ENCODE results near the gene HFE. TPM values are rescaled to one million over a fixed set of nuclear protein-coding genes. Genes with fewer than 3 reads are reported as not detected.
A peak's percentile ranks its signal among the peaks of the same experiment; 100 is the strongest.
"Not testable (repeated sequence)": the region's sequence is repeated elsewhere in the genome, so short reads cannot be mapped to it uniquely, and the experiment has no call there.

Gene HFE
- total and polyA plus RNA-seq, 3 experiments from 2014 or later = 0.37 to 4.8 (median 1.1) TPM

- Mint-ChIP-seq H3K9me3 (no peaks in the 10 kb centered on the region), H3K36me3 (no peaks in the 10 kb centered on the region), H3K4me3 (no peak overlapping the region), H3K27me3 (peaks cover 0 to 3% of the 10 kb centered on the region in 2 donors), H3K27ac (no peak overlapping the region), H3K4me1 (peaks cover 2 to 6% (median 5%) of the 10 kb centered on the region in 3 donors)
- Histone ChIP-seq H3K9me3 (ENCODE audit: low read length) (no peaks in the 10 kb centered on the region), H3K4me1 (ENCODE audit: insufficient read depth, low read length) (no peaks in the 10 kb centered on the region), H3K27ac (ENCODE audit: low read depth, low read length) (no peak overlapping the region), H3K4me3 (ENCODE audit: low read length) (no peak overlapping the region), H3K36me3 (ENCODE audit: insufficient read depth, low read length) (no peaks in the 10 kb centered on the region), H3K27me3 (ENCODE audit: insufficient read depth, low read length, poor library complexity, severe bottlenecking) (no peaks in the 10 kb centered on the region)
- no peak for DNase-seq
- ChIA-PET CTCF (no interaction called here), POLR2A (no interaction called here)
These were observed 29.0 kb downstream of the HFE start for GRCh38 chr6:26116267-26116666.

- DNase-seq = no peak
- Mint-ChIP-seq H3K4me1 (peaks cover 14 to 21% (median 20%) of the 10 kb centered on the region in 3 donors), H3K9me3 (peaks cover 0 to 2% (median 0%) of the 10 kb centered on the region in 5 donors), H3K4me3 (no peak overlapping the region), H3K36me3 (peaks cover 0 to 12% (median 0%) of the 10 kb centered on the region in 3 donors), H3K27ac (no peak overlapping the region), H3K27me3 (peaks cover 0 to 6% of the 10 kb centered on the region in 2 donors)
- Histone ChIP-seq H3K4me1 (ENCODE audit: insufficient read depth, low read length) (peaks cover 9% of the 10 kb centered on the region), H3K9me3 (ENCODE audit: low read length) (no peaks in the 10 kb centered on the region), H3K4me3 (ENCODE audit: low read length) (no peak overlapping the region), H3K27me3 (ENCODE audit: insufficient read depth, low read length, poor library complexity, severe bottlenecking) (no peaks in the 10 kb centered on the region), H3K36me3 (ENCODE audit: insufficient read depth, low read length) (no peaks in the 10 kb centered on the region), H3K27ac (ENCODE audit: low read depth, low read length) (peak overlapping the region; percentile 17)
- ChIA-PET POLR2A (interaction anchor here (1.1 to 2.8 kb wide), 2 partner anchors 12 to 15 kb away, joined by 3 to 18 read pairs; a partner anchor contains a TSS), CTCF (interaction anchor here (0.9 to 1.9 kb wide), 3 partner anchors 15 to 54 kb away, joined by 3 to 6 read pairs (median 6); no protein-coding TSS in a partner anchor)
These were observed 31.8 kb downstream of the HFE start for GRCh38 chr6:26118999-26119398.

- CTCF ChIA-PET = interaction anchor here (0.9 to 1.9 kb wide), 3 partner anchors 16 to 55 kb away, joined by 3 to 6 read pairs (median 6); no protein-coding TSS in a partner anchor
- Mint-ChIP-seq H3K4me1 (peaks cover 14 to 21% (median 20%) of the 10 kb centered on the region in 3 donors), H3K36me3 (peaks cover 0 to 23% (median 2%) of the 10 kb centered on the region in 3 donors)
- H3K36me3 ChIP-seq (ENCODE audit: insufficient read depth, low read length); H3K27ac Mint-ChIP-seq; H3K4me3 ChIP-seq (ENCODE audit: low read length); H3K27me3 ChIP-seq (ENCODE audit: insufficient read depth, low read length, poor library complexity, severe bottlenecking); DNase-seq; H3K4me3 Mint-ChIP-seq; H3K4me1 ChIP-seq (ENCODE audit: insufficient read depth, low read length); H3K9me3 Mint-ChIP-seq; H3K27me3 Mint-ChIP-seq; H3K9me3 ChIP-seq (ENCODE audit: low read length): not testable (repeated sequence)
- POLR2A ChIA-PET = interaction anchor here (1.1 to 2.8 kb wide), 3 partner anchors 14 to 36 kb away, joined by 3 to 18 read pairs (median 4); a partner anchor contains a TSS
- H3K27ac ChIP-seq (ENCODE audit: low read depth, low read length) = peak overlapping the region; percentile 97
These were observed 32.9 kb downstream of the HFE start for GRCh38 chr6:26120115-26120514.

- no peaks in the 10 kb centered on the region for H3K36me3 ChIP-seq (ENCODE audit: insufficient read depth, low read length)
- ChIA-PET CTCF (interaction anchor here (1.9 kb wide), 1 partner anchor 16 kb away, joined by 6 read pairs; no protein-coding TSS in a partner anchor), POLR2A (interaction anchor here (0.6 to 2.8 kb wide), 3 partner anchors 17 to 1352 kb away, joined by 3 to 18 read pairs (median 4); a partner anchor contains a TSS)
- H3K9me3 Mint-ChIP-seq = peaks cover 0 to 4% (median 0%) of the 10 kb centered on the region in 5 donors
- H3K4me3 ChIP-seq (ENCODE audit: low read length) = no peak overlapping the region
- H3K27me3 ChIP-seq (ENCODE audit: insufficient read depth, low read length, poor library complexity, severe bottlenecking) = no peaks in the 10 kb centered on the region
- peaks cover 0 to 29% (median 2%) of the 10 kb centered on the region in 3 donors for H3K36me3 Mint-ChIP-seq
- peak overlapping the region; percentile 97 for H3K27ac ChIP-seq (ENCODE audit: low read depth, low read length)
- H3K27ac Mint-ChIP-seq = peak overlapping the region in 1 of 8 donors; percentile 88
- H3K9me3 ChIP-seq (ENCODE audit: low read length) = no peaks in the 10 kb centered on the region
- peaks cover 0 to 10% of the 10 kb centered on the region in 2 donors for H3K27me3 Mint-ChIP-seq
- H3K4me1 Mint-ChIP-seq = peaks cover 14 to 21% (median 20%) of the 10 kb centered on the region in 3 donors
- no peak overlapping the region for H3K4me3 Mint-ChIP-seq
- DNase-seq = no peak
- peaks cover 9% of the 10 kb centered on the region for H3K4me1 ChIP-seq (ENCODE audit: insufficient read depth, low read length)
These were observed 33.5 kb downstream of the HFE start for GRCh38 chr6:26120807-26121140.

- peak overlapping the region in 5 of 7 donors; percentile 0 to 70 (median 13) for H3K4me3 Mint-ChIP-seq
- H3K27ac Mint-ChIP-seq = peak overlapping the region in 7 of 8 donors; percentile 26 to 98 (median 75)
- Histone ChIP-seq H3K9me3 (ENCODE audit: low read length) (no peaks in the 10 kb centered on the region), H3K27ac (ENCODE audit: low read depth, low read length) (peak overlapping the region; percentile 97), H3K4me3 (ENCODE audit: low read length) (no peak overlapping the region), H3K27me3 (ENCODE audit: insufficient read depth, low read length, poor library complexity, severe bottlenecking) (no peaks in the 10 kb centered on the region), H3K4me1 (ENCODE audit: insufficient read depth, low read length) (peaks cover 9% of the 10 kb centered on the region), H3K36me3 (ENCODE audit: insufficient read depth, low read length) (no peaks in the 10 kb centered on the region)
- ChIA-PET POLR2A (interaction anchor here (0.6 to 8.4 kb wide), 7 partner anchors 17 to 1352 kb away, joined by 3 to 958 read pairs (median 18); a partner anchor contains a TSS), CTCF (no interaction called here)
- H3K27me3 Mint-ChIP-seq = peaks cover 0 to 10% of the 10 kb centered on the region in 2 donors
- peaks cover 0 to 4% (median 0%) of the 10 kb centered on the region in 5 donors for H3K9me3 Mint-ChIP-seq
- peaks cover 0 to 35% (median 2%) of the 10 kb centered on the region in 3 donors for H3K36me3 Mint-ChIP-seq
- peaks cover 14 to 23% (median 21%) of the 10 kb centered on the region in 3 donors for H3K4me1 Mint-ChIP-seq
- DNase-seq = no peak
These were observed 34.1 kb downstream of the HFE start for GRCh38 chr6:26121141-26122004.

GRCh38 chr6:26122005-26122388 is 34.8 kb downstream of the HFE start:
- peak overlapping the region; percentile 97 for H3K27ac ChIP-seq (ENCODE audit: low read depth, low read length)
- H3K27ac Mint-ChIP-seq = peak overlapping the region; percentile 95 to 99 (median 98)
- CTCF ChIA-PET = no interaction called here
- H3K36me3 Mint-ChIP-seq = peaks cover 0 to 41% (median 2%) of the 10 kb centered on the region in 3 donors
- POLR2A ChIA-PET = interaction anchor here (0.7 to 8.4 kb wide), 10 partner anchors 14 to 112 kb away, joined by 4 to 958 read pairs (median 51); a partner anchor contains a TSS
- H3K36me3 ChIP-seq (ENCODE audit: insufficient read depth, low read length) = no peaks in the 10 kb centered on the region
- no peaks in the 10 kb centered on the region for H3K27me3 ChIP-seq (ENCODE audit: insufficient read depth, low read length, poor library complexity, severe bottlenecking)
- H3K27me3 Mint-ChIP-seq = peaks cover 0 to 10% of the 10 kb centered on the region in 2 donors
- H3K9me3 Mint-ChIP-seq = peaks cover 0 to 4% (median 0%) of the 10 kb centered on the region in 5 donors
- no peaks in the 10 kb centered on the region for H3K9me3 ChIP-seq (ENCODE audit: low read length)
- no peak for DNase-seq
- H3K4me3 Mint-ChIP-seq = peak overlapping the region in 1 of 7 donors; percentile 100
- no peak overlapping the region for H3K4me3 ChIP-seq (ENCODE audit: low read length)
- H3K4me1 Mint-ChIP-seq = peaks cover 20 to 29% (median 27%) of the 10 kb centered on the region in 3 donors
- H3K4me1 ChIP-seq (ENCODE audit: insufficient read depth, low read length) = peaks cover 15% of the 10 kb centered on the region

- Histone ChIP-seq H3K9me3 (ENCODE audit: low read length) (no peaks in the 10 kb centered on the region), H3K4me3 (ENCODE audit: low read length) (peak overlapping the region; percentile 90), H3K4me1 (ENCODE audit: insufficient read depth, low read length) (peaks cover 19% of the 10 kb centered on the region), H3K27me3 (ENCODE audit: insufficient read depth, low read length, poor library complexity, severe bottlenecking) (no peaks in the 10 kb centered on the region), H3K27ac (ENCODE audit: low read depth, low read length) (peak overlapping the region; percentile 97), H3K36me3 (ENCODE audit: insufficient read depth, low read length) (no peaks in the 10 kb centered on the region)
- Mint-ChIP-seq H3K27ac (peak overlapping the region; percentile 95 to 99 (median 98)), H3K27me3 (peaks cover 0 to 10% of the 10 kb centered on the region in 2 donors), H3K4me1 (peaks cover 24 to 33% (median 31%) of the 10 kb centered on the region in 3 donors), H3K9me3 (peaks cover 0 to 4% (median 0%) of the 10 kb centered on the region in 5 donors), H3K4me3 (peak overlapping the region; percentile 92 to 100 (median 97)), H3K36me3 (peaks cover 0 to 45% (median 2%) of the 10 kb centered on the region in 3 donors)
- DNase-seq = no peak
- ChIA-PET CTCF (interaction anchor here (1.0 to 6.4 kb wide), 15 partner anchors 18 to 150 kb away, joined by 4 to 174 read pairs (median 14); a partner anchor contains a TSS), POLR2A (interaction anchor here (0.5 to 8.4 kb wide), 28 partner anchors 15 to 1771 kb away, joined by 3 to 958 read pairs (median 36); partner anchors contain the start of gene HFE)
These were observed 35.2 kb downstream of the HFE start for GRCh38 chr6:26122402-26122792.
